ENCODE measurements around the gene CCN5.

Gene CCN5

GRCh38 chr20:44700306-44700705 is 14.9 kb upstream of the CCN5 start:
- no peaks in the 10 kb centered on the region for H3K36me3 ChIP-seq (ENCODE audit: control insufficient read depth, insufficient read depth, low read length)
- peaks cover 8% of the 10 kb centered on the region for H3K4me1 ChIP-seq (ENCODE audit: control insufficient read depth, insufficient read depth, low read length)
- H3K27me3 ChIP-seq (ENCODE audit: control insufficient read depth, insufficient read depth, low read length) = peaks cover 3% of the 10 kb centered on the region
- no peak overlapping the region for H3K9ac ChIP-seq (ENCODE audit: low read length)
- H3K9me3 ChIP-seq (ENCODE audit: control insufficient read depth, low read length) = no peaks in the 10 kb centered on the region
- no peak overlapping the region for H3K4me3 ChIP-seq (ENCODE audit: low read length)

- Histone ChIP-seq H3K4me3 (ENCODE audit: low read length) (no peak overlapping the region), H3K9me3 (ENCODE audit: control insufficient read depth, low read length) (no peaks in the 10 kb centered on the region), H3K9ac (ENCODE audit: low read length) (no peak overlapping the region), H3K4me1 (ENCODE audit: control insufficient read depth, insufficient read depth, low read length) (peaks cover 8% of the 10 kb centered on the region), H3K36me3 (ENCODE audit: control insufficient read depth, insufficient read depth, low read length) (no peaks in the 10 kb centered on the region), H3K27me3 (ENCODE audit: control insufficient read depth, insufficient read depth, low read length) (peaks cover 3% of the 10 kb centered on the region)
Observed at GRCh38 chr20:44701118-44701857, 13.9 kb upstream of the CCN5 start.

- Histone ChIP-seq H3K9ac (ENCODE audit: low read length) (no peak overlapping the region), H3K36me3 (ENCODE audit: control insufficient read depth, insufficient read depth, low read length) (no peaks in the 10 kb centered on the region), H3K4me1 (ENCODE audit: control insufficient read depth, insufficient read depth, low read length) (peaks cover 8% of the 10 kb centered on the region), H3K4me3 (ENCODE audit: low read length) (no peak overlapping the region), H3K9me3 (ENCODE audit: control insufficient read depth, low read length) (no peaks in the 10 kb centered on the region), H3K27me3 (ENCODE audit: control insufficient read depth, insufficient read depth, low read length) (peaks cover 3% of the 10 kb centered on the region)
Observed at GRCh38 chr20:44701858-44702256, 13.3 kb upstream of the CCN5 start.

- Histone ChIP-seq H3K36me3 (ENCODE audit: control insufficient read depth, insufficient read depth, low read length) (no peaks in the 10 kb centered on the region), H3K4me1 (ENCODE audit: control insufficient read depth, insufficient read depth, low read length) (peaks cover 8% of the 10 kb centered on the region), H3K9ac (ENCODE audit: low read length) (no peak overlapping the region), H3K4me3 (ENCODE audit: low read length) (no peak overlapping the region), H3K9me3 (ENCODE audit: control insufficient read depth, low read length) (no peaks in the 10 kb centered on the region), H3K27me3 (ENCODE audit: control insufficient read depth, insufficient read depth, low read length) (peaks cover 3% of the 10 kb centered on the region)
Observed at GRCh38 chr20:44702776-44703175, 12.4 kb upstream of the CCN5 start.

GRCh38 chr20:44703183-44703925 is 11.8 kb upstream of the CCN5 start:
- peaks cover 8% of the 10 kb centered on the region for H3K4me1 ChIP-seq (ENCODE audit: control insufficient read depth, insufficient read depth, low read length)
- H3K36me3 ChIP-seq (ENCODE audit: control insufficient read depth, insufficient read depth, low read length) = no peaks in the 10 kb centered on the region
- H3K9me3 ChIP-seq (ENCODE audit: control insufficient read depth, low read length) = no peaks in the 10 kb centered on the region
- peaks cover 3% of the 10 kb centered on the region for H3K27me3 ChIP-seq (ENCODE audit: control insufficient read depth, insufficient read depth, low read length)
- no peak overlapping the region for H3K4me3 ChIP-seq (ENCODE audit: low read length)
- no peak overlapping the region for H3K9ac ChIP-seq (ENCODE audit: low read length)

- H3K9me3 ChIP-seq (ENCODE audit: control insufficient read depth, low read length) = no peaks in the 10 kb centered on the region
- no peak overlapping the region for H3K4me3 ChIP-seq (ENCODE audit: low read length)
- H3K4me1 ChIP-seq (ENCODE audit: control insufficient read depth, insufficient read depth, low read length) = peaks cover 8% of the 10 kb centered on the region
- no peaks in the 10 kb centered on the region for H3K36me3 ChIP-seq (ENCODE audit: control insufficient read depth, insufficient read depth, low read length)
- peaks cover 3% of the 10 kb centered on the region for H3K27me3 ChIP-seq (ENCODE audit: control insufficient read depth, insufficient read depth, low read length)
- H3K9ac ChIP-seq (ENCODE audit: low read length) = no peak overlapping the region
Observed at GRCh38 chr20:44703956-44704488, 11.1 kb upstream of the CCN5 start.

GRCh38 chr20:44704551-44704971 is 10.6 kb upstream of the CCN5 start:
- H3K27me3 ChIP-seq (ENCODE audit: control insufficient read depth, insufficient read depth, low read length) = peaks cover 3% of the 10 kb centered on the region
- H3K9me3 ChIP-seq (ENCODE audit: control insufficient read depth, low read length) = no peaks in the 10 kb centered on the region
- H3K4me1 ChIP-seq (ENCODE audit: control insufficient read depth, insufficient read depth, low read length) = peaks cover 11% of the 10 kb centered on the region
- no peaks in the 10 kb centered on the region for H3K36me3 ChIP-seq (ENCODE audit: control insufficient read depth, insufficient read depth, low read length)
- no peak overlapping the region for H3K4me3 ChIP-seq (ENCODE audit: low read length)
- H3K9ac ChIP-seq (ENCODE audit: low read length) = no peak overlapping the region

- Histone ChIP-seq H3K4me1 (ENCODE audit: control insufficient read depth, insufficient read depth, low read length) (peaks cover 13% of the 10 kb centered on the region), H3K9me3 (ENCODE audit: control insufficient read depth, low read length) (no peaks in the 10 kb centered on the region), H3K4me3 (ENCODE audit: low read length) (no peak overlapping the region), H3K36me3 (ENCODE audit: control insufficient read depth, insufficient read depth, low read length) (no peaks in the 10 kb centered on the region), H3K27me3 (ENCODE audit: control insufficient read depth, insufficient read depth, low read length) (peaks cover 3% of the 10 kb centered on the region), H3K9ac (ENCODE audit: low read length) (no peak overlapping the region)
Observed at GRCh38 chr20:44705364-44706094, 9.6 kb upstream of the CCN5 start.

GRCh38 chr20:44706301-44707017 is 8.7 kb upstream of the CCN5 start:
- Histone ChIP-seq H3K9ac (ENCODE audit: low read length) (no peak overlapping the region), H3K4me1 (ENCODE audit: control insufficient read depth, insufficient read depth, low read length) (peaks cover 13% of the 10 kb centered on the region), H3K27me3 (ENCODE audit: control insufficient read depth, insufficient read depth, low read length) (peaks cover 3% of the 10 kb centered on the region), H3K36me3 (ENCODE audit: control insufficient read depth, insufficient read depth, low read length) (no peaks in the 10 kb centered on the region), H3K4me3 (ENCODE audit: low read length) (no peak overlapping the region), H3K9me3 (ENCODE audit: control insufficient read depth, low read length) (no peaks in the 10 kb centered on the region)

GRCh38 chr20:44707018-44707579 is 8.1 kb upstream of the CCN5 start:
- Histone ChIP-seq H3K4me1 (ENCODE audit: control insufficient read depth, insufficient read depth, low read length) (peaks cover 13% of the 10 kb centered on the region), H3K27me3 (ENCODE audit: control insufficient read depth, insufficient read depth, low read length) (peaks cover 3% of the 10 kb centered on the region), H3K4me3 (ENCODE audit: low read length) (no peak overlapping the region)

GRCh38 chr20:44709380-44709779 is 5.8 kb upstream of the CCN5 start:
- Histone ChIP-seq H3K27me3 (ENCODE audit: control insufficient read depth, insufficient read depth, low read length) (no peaks in the 10 kb centered on the region), H3K4me1 (ENCODE audit: control insufficient read depth, insufficient read depth, low read length) (peaks cover 10% of the 10 kb centered on the region), H3K9ac (ENCODE audit: low read length) (no peak overlapping the region)

More at GRCh38 chr20:44707018-44707579, 8.1 kb upstream of the CCN5 start:
- H3K36me3 ChIP-seq (ENCODE audit: control insufficient read depth, insufficient read depth, low read length) = no peaks in the 10 kb centered on the region
- no peaks in the 10 kb centered on the region for H3K9me3 ChIP-seq (ENCODE audit: control insufficient read depth, low read length)
- no peak overlapping the region for H3K9ac ChIP-seq (ENCODE audit: low read length)

More at GRCh38 chr20:44709380-44709779, 5.8 kb upstream of the CCN5 start:
- no peak overlapping the region for H3K4me3 ChIP-seq (ENCODE audit: low read length)
- H3K36me3 ChIP-seq (ENCODE audit: control insufficient read depth, insufficient read depth, low read length) = no peaks in the 10 kb centered on the region
- no peaks in the 10 kb centered on the region for H3K9me3 ChIP-seq (ENCODE audit: control insufficient read depth, low read length)
